ENCODE measurements around the gene ABL2.
"Not testable (repeated sequence)": the region's sequence is repeated elsewhere in the genome, so short reads cannot be mapped to it uniquely, and the experiment has no call there.

The ABL2 gene

DNA sequence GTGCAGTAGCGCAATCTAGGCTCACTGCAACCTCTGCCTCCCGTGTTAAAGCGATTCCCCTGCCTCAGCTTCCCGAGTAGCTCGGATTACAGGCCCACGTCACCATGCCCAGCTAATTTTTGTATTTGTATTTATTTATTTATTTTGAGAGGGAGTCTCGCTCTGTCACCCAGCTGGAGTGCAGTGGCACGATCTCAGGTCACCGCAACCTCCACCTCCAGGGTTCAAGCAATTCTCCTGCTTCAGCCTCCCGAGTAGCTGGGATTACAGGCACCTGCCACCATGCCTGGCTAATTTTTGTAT lies 59.1 kb downstream of the ABL2 start:
- not testable (repeated sequence) for DNase-seq (ENCODE audit: low read depth in 2 of 2)

DNA sequence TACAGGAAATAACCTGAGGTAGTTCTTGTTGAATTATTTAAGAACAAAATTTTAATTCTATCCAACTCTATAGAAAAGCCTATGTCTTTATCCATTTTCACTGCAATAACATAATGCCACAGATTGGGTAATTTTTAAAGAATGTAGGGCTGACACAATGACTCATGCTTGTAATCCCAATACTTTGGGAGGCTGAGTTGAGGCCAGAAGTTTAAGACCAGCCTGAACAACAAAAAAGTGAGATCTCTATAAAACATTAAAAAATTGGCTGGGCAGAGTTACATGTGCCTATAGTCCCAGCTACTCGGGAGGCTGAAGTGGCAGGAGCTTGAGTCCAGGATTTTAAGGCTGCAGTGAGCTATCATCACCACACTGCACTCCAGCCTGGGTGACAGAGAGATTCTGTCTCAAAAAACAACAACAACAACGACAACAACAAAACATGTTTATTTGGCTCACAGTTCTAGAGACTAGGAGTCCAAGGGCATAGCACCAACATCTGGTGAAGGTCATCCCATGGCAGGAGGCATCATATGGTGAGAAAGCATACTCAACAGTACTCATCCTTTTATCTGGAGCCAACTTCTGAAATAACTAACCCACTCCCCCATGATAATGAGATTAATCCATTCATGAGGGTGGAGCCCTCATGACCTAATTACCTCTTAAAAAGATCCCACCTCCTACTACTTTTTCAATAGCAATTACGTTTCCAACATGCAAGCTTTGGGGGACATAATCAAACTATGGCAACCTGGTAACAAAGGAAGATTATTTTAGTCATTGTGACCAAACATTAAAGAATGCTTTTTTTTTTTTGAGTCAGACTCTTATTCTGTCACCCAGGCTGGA lies 59.6 kb downstream of the ABL2 start:
- peak; percentile 58 to 61 for DNase-seq (ENCODE audit: low read depth in 2 of 2)

DNA sequence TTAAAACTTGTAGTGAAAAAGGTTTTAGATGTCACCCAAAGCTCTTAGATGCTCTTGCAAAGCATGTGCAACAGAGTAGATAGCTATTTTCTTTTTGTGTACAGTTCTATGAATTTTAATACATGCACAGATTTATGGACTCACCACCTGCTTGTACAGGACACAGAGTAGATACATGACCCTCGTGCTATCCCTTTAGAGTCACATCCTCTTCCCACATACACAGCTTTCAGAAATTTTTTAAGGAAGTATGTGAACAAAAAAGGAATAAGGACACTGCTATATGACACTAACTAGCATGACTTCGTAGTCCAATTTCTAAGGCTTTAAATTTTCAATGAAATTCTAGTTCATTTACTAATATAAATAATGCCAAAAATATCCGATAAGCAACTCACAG lies 60.9 kb downstream of the ABL2 start:
- no peak for DNase-seq (ENCODE audit: low read depth in 2 of 2)

DNA sequence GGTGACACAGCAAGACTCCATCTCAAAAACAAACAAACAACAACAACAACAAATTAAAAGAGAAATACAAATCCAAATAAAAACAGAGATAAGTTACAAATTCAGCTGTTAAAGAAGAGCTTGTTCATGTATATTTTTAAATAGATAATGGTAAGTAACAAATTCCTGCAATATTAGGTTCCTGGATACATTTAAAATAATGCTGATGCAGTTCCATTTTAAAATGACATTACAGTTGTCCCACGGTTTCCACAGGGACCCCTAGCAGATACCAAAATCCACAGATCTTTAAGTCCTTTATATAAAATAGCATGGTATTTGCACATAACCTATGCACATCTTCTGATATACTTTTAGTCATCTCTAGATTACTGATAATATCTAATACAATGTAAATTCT lies 61.5 kb downstream of the ABL2 start:
- DNase-seq (ENCODE audit: low read depth in 2 of 2): no peak

DNA sequence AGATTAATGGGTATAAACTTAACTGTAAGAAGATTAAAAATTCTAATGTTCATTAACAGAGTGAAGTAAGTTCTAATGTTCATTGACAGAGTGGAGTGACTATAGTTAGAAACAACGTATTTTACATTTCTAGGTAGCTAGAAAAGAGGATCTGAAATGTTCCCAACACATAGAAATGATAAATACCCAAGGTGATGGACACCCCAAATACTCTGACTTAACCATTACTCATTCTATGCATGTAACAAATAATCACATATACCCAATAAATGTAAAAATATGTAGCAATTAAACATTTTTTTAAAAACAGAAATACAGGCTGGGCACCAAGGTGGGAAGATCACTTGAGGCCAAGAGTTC lies 62.1 kb downstream of the ABL2 start:
- DNase-seq (ENCODE audit: low read depth in 2 of 2): no peak

DNA sequence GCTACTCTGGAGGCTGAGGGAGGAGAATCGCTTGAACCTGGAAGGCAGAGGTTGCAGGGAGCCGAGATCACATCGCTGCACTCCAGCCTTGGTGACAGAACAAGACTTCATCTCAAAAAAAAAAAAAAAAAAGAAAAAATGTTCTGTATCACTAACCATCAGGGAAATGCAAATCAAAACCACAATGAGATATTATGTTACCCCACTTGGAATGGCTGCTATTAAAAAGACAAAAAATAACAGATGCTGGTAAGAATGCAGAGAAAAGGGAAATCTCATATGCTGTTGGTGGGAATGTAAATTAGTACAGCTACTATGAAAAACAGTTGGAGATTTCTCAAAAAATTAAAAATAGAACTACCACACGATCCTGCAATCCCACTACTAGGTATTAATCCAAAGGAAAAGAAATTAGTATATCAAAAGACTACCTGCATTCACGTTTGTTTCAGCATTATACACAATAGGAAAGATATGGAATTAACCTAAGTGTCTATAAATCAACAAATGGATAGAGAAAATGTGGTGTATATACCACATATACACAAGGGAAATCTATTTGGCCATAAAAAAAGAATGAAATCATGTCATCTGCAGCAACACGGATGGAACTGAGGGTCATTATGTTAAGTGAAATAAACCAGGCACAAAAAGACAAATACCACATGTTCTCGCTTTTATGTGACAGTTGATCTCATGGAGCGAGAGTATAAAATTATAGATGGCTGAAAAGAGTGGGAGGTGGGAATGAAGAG lies 62.6 kb downstream of the ABL2 start:
- peak; percentile 57 to 69 for DNase-seq (ENCODE audit: low read depth in 2 of 2)

DNA sequence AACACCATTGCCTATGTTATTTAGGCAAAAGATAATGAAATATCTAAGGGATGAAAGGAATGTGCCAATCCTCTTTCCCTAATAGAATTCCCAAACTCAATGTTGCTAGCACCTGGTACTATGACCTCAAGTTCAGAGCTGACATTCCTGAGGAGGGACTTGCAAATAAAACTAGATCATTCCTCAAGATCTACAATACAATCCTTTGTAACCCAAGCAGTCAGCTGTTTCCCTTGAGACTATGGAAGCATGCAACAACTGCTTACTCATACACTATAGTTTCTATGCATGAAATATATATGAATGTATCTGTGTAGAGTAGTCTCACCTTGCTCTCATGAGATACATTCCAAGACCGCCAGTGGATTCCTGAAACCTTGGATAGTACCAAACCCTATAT lies 65.0 kb downstream of the ABL2 start:
- DNase-seq (ENCODE audit: low read depth in 2 of 2): peak; percentile 86 to 88

DNA sequence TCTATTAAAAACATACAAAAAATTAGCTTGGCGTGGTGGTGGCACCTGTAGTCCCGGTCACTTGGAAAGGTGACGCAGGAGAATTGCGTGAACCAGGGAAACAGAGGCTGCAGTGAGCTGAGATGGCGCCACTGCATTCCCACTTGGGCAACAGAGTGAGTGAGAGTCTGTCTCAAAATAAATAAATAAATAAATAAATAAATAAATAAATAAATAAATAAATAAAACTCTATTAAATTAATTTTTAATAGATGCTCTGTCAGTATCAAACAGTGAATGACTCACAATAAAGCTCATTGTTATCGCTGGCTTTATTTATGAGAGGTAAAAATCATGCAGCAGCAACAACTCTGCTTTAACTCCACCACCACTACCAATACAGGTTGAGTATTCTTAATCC lies 72.8 kb downstream of the ABL2 start:
- no peak for DNase-seq (ENCODE audit: low read depth in 2 of 2)

DNA sequence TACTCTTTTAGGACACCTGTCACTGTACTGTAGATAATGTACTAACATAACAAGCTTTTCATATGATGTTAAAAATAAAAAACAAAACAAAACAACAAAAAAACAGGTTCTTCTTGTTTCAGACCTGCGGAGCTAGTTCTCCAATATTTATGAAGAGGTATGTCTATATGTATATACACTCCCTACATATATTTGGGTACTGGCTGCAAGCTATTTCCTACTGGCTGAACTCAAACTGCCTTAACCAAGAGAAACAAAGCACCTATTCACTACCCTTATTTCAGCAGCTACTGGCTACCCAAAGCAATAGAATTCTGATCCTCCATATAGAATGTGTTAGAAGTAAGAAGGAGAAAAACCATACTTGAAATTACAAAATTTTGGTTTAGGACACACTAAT lies 73.5 kb downstream of the ABL2 start:
- no peak for DNase-seq (ENCODE audit: low read depth in 2 of 2)

DNA sequence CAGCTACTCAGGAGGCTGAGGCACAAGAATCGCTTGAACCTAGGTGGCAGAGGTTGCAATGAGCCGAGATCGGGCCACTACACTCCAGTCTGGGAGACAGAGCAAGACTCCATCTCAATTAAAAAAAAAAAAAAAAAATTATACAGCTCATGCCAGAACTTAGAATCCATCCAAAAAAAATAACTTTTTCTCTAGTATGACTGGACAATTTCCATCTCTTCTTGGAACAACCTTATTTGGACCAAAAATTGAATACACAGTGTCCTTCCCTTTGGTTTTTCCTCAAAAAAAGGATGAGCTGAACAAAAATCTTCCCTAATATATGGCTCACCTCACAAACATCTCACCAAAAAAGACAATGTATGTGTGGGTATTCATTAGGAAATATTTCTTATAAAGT lies 73.9 kb downstream of the ABL2 start:
- DNase-seq (ENCODE audit: low read depth in 2 of 2): no peak

DNA sequence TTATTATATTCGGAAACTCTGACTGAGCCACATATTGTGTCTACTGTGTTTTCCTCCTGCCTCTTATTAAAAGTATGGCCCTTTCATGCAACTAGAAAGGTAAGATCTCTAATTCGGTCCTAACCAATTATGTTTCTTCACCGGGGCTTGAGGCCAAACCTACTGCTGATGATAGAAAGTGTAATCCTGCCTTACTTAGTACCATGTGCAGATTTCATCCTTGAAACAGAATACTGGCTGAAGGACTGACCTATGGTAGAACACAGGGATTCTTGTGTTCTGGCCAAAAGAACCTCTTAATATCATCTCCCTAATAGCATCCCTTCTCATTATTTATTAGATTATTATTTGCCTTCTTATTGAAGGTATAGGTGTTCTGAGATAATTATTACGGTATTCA lies 75.0 kb downstream of the ABL2 start:
- no peak for DNase-seq (ENCODE audit: low read depth in 2 of 2)

DNA sequence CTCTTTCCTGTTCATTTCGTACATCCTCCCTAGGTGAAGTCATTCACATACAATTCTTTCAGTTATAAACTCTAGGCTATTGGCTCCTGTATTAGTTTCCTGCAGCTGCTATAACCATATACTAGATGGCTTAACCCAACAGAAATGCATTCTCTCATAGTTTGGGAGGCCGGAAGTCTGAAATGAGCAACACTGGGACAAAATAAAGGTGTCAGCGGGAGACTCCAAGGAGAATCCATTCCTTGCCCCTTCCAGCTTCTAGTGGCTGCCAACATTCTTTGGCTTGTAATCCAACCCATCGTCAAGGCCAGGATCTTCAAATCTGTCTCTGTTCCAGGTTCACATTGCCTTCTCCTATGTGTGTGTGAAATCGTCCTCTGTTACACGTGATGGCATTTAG lies 76.3 kb downstream of the ABL2 start:
- no peak for DNase-seq (ENCODE audit: low read depth in 2 of 2)

DNA sequence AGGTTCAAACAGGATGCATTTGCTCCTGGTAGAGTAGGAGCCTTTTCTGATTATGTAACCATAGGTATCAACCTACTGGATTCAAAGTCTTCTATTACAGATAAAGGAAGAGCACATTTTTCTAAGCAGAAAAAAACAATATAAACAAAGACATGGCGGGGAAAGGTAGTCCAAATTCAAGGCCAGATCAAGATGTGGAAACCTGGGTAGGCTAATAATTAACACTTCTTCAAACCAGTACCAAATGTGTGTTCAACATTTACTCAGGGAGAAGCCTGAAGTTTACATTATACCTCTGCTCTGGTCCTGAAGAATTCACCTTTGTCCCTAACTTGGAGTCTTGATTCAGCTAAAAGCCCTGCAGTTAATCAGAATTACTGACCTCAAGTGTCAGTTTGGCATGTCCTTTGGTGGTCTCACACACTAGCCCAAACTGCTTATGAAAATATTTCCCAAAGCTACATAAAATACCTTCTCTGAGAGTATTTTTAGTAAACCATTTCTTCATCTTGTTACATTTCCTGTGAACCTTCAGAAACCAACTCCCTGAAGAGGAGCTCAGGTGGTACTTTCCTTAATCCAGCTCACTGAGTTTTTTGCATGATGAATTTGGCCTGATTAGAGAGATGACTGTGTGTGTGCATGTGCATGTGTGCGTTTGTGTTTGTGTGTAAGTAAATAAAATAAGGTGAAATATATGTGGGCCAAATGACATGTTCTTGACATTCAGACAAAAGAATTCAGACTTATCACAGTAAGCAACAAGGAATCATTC lies 77.4 kb downstream of the ABL2 start:
- no peak for DNase-seq (ENCODE audit: low read depth in 2 of 2)

DNA sequence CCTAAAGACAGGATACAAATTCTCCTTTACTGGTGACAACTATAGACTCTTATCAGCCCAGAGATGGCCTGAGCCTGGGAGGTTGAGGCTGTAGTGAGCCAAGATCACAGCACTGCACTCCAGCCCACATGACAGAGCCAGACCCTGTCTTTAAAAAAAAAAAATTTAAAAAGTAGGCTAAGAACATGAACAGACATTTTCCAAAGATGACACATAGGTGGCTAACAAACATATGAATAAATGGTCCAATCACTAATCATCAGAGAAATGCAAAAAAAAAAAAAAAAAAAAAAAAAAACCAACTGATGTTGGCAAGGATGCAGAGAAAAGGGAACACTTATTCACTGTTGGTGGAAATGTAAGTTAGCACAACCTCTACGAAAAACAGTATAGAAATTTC lies 82.6 kb downstream of the ABL2 start:
- no peak for DNase-seq (ENCODE audit: low read depth in 2 of 2)

DNA sequence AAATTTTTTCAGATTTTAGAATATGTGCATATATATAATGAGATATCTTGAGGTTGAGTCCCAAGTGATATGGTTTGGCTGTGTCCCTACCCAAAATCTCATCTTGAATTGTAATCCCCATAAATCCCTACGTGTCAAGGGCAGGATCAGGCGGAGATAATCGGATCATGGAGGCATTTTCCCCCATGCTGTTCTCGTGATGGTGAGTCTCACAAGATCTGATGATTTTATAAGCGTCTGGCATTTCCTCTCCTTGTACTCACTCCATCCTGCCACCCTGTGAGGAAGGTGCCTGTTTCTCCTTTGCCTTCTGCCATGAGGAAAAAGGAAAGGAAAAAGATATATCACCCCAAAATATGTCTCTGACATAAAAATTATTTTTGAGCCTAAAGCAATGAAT lies 83.0 kb downstream of the ABL2 start:
- no peak for DNase-seq (ENCODE audit: low read depth in 2 of 2)

DNA sequence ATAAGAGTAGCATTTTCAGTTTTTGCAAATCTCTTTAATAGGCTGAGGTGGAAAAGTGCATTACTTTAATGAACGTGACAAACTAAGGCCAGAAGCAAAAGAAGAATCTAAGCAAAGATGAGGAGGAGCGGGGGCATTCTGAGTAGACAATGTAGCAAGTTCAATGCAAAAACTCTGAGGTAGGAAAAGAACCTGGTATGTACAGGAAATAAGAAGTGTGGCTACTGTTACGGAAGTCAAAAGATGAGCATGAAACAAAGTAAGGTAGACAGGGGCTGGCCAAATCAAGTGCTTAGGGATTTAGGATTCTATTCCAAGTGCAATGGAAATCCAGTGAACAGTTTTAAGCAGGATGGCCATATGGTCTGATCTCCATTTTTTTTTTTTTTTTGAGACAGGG lies 84.0 kb downstream of the ABL2 start:
- DNase-seq (ENCODE audit: low read depth in 2 of 2): no peak

DNA sequence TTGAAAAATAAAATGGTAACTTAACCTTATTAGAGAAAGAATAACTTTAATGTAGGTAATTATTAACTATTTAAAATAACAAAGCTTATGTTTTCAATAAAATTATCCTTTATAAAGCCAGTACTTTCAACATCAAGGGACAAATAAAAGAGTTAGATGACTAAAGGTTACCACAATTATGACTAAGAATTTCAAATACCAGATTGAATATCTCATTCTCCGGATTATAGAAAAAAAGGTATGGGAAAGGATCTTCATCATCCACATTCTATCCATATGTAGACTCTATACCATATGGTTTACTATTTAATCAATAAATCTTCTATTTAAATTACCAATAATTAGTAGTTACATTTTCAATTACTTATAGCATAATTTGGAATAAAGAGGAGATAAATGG lies 84.9 kb downstream of the ABL2 start:
- DNase-seq (ENCODE audit: low read depth in 2 of 2): no peak

DNA sequence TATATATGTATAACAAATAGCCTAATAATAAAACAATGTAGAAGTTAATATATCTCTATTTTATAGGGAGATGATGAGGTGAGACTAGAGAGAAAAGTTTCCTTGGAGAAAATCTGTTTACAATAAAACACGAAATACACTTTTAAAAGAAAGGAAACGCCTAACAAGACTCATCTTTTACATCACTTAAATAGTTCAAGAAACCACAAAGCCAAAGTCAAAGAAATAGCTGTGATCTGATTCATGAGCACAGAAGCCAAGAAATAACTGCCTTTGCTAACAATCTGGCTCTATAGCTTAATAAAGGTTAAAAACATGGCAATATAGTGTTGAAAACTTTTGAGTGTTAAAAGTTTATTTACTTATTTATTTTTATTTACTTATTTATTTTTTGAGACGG lies 86.2 kb downstream of the ABL2 start:
- DNase-seq (ENCODE audit: low read depth in 2 of 2): peak; percentile 90 to 93

DNA sequence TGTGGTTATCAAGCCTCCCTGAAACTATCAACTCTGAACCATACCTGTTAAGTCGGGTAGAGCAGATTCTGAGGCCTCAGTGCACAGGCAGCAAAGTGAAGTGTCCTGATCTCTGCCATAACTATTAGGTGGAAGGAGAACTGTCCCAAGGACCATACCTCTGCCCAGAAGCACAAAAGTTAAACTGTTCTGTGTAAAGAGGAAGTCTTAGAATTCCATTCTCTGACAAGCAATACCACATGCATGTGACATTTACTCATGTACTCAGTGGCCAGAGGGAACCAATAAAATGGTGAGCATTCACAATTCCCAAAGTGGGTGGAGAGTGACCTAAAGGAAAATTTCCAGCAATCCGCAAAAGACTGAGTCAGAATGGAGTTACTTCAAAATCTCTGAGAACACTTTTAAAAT lies 86.6 kb downstream of the ABL2 start:
- peak; percentile 94 to 95 for DNase-seq (ENCODE audit: low read depth in 2 of 2)

DNA sequence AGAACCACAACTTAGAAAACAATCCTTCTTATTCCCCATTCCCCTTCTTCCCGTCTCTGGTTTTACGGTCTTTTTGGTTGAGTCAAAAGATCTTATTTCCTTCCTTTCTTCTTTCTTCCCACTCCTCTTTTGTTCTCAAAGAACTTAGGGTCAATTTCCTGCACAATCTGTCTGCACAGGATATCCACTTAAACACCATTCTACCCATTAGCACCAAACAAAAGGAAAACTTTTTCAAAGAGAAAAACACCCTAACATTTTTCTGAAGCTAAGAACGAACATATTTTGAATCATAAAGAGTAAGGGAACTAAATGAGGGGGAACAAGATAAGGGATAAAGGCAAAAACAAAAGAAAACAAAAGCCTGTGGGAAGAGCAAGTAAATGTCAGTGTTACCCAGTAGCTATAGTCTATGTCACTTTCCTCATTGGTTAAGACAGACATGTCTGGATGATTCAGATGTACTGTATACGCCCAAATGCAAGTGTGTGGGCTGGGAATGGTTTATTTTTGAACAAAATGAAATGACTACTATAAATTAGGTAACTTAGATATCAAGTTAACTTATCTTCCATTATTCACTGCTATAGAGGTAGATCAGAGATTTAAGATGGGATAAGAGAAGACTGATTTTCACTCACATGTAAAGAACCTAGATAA lies 87.8 kb downstream of the ABL2 start:
- DNase-seq (ENCODE audit: low read depth in 2 of 2): no peak

DNA sequence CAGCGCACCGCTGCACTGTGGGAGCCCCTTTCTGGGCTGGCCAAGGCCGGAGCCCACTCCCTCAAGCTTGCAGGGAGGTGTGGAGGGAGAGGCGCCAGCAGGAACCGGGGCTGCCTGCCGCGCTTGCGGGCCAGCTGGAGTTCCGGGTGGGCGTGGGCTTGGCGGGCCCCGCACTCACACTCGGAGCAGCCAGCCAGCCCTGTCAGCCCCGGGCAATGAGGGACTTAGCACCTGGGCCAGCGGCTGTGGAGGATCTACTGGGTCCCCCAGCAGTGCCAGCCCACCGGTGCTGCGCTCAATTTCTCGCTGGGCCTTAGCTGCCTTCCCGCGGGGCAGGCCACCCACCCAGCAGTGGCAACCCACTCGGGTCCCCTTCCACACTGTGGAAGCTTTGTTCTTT lies 90.7 kb downstream of the ABL2 start:
- DNase-seq (ENCODE audit: low read depth in 2 of 2): not testable (repeated sequence)

DNA sequence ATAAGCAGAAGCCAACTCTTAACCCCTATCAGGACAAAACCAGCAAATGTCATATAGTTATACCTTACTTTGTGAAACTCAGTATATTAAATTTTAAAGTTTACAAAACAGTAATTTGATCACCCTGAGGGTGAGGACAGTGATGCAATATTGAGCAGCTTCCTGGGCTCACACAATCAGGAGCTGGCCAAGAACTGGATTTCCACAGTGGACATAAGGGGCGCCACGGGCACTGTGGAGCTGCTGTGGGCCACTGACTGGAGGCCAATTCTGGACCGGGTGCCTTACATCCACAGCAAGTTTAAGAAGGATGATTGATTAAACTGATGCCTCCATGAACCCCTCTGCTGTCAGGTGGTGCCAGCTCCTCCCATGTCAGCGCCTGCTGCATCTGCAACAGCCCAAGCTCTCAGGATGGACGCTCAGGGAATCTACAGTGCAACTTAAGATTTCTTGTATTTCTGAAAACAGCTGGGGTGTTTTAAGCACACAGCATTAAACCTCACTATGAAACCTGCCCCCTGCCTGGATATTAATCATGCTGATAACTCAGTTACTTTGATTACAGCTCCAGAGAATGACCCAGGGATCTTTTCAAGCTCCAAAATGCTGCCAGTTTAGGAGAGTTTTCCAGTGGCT lies 91.7 kb downstream of the ABL2 start:
- no peak for DNase-seq (ENCODE audit: low read depth in 2 of 2)
